HG03432 (cell line): ENCODE data around the gene ARHGAP27.
A peak's percentile ranks its signal among the peaks of the same experiment; 100 is the strongest.

Experiments
- ATAC-seq: cut with Tn5 transposase; IDR thresholded peaks from one replicate; pipeline ENCODE4 v1.9.1; 2021; ENCODE audit warnings: mild to moderate bottlenecking, moderate library complexity; ENCODE audit not compliant: unreplicated experiment

Gene ARHGAP27

GRCh38 chr17:45430738-45431530 lies 1.7 kb downstream of the ARHGAP27 start:
- peak; percentile 20 for ATAC-seq

- no peak for ATAC-seq
These were observed 2.5 kb downstream of the ARHGAP27 start for GRCh38 chr17:45430006-45430737.

- ATAC-seq = no peak
These were observed 3.2 kb downstream of the ARHGAP27 start for GRCh38 chr17:45429339-45430005.

- no peak for ATAC-seq
These were observed 3.7 kb downstream of the ARHGAP27 start for GRCh38 chr17:45428931-45429338.

- peak; percentile 48 for ATAC-seq
These were observed 4.5 kb downstream of the ARHGAP27 start for GRCh38 chr17:45428050-45428617.

- ATAC-seq = no peak
These were observed 5.4 kb downstream of the ARHGAP27 start for GRCh38 chr17:45427181-45427835.

- no peak for ATAC-seq
These were observed 6.1 kb downstream of the ARHGAP27 start for GRCh38 chr17:45426561-45426960.

GRCh38 chr17:45425984-45426413 lies 6.7 kb downstream of the ARHGAP27 start:
- ATAC-seq = no peak

- ATAC-seq = no peak
These were observed 7.3 kb downstream of the ARHGAP27 start for GRCh38 chr17:45425125-45425983.

GRCh38 chr17:45424769-45425124 lies 7.9 kb downstream of the ARHGAP27 start:
- ATAC-seq = no peak

GRCh38 chr17:45423975-45424335 lies 8.7 kb downstream of the ARHGAP27 start:
- ATAC-seq = no peak

- no peak for ATAC-seq
These were observed 9.2 kb downstream of the ARHGAP27 start for GRCh38 chr17:45423304-45423974.

GRCh38 chr17:45414990-45415881 lies 17.4 kb downstream of the ARHGAP27 start:
- ATAC-seq = no peak

GRCh38 chr17:45413498-45413923 lies 19.2 kb downstream of the ARHGAP27 start:
- peak; percentile 47 for ATAC-seq

GRCh38 chr17:45411348-45412105 lies 21.1 kb downstream of the ARHGAP27 start:
- ATAC-seq = no peak

GRCh38 chr17:45410144-45411091 lies 22.3 kb downstream of the ARHGAP27 start:
- no peak for ATAC-seq
